K562 (cell line): Measurements from ENCODE around the gene BARHL2. TPM values are rescaled to one million over a fixed set of nuclear protein-coding genes. Genes with fewer than 3 reads are reported as not detected.

Experiments used
- ATAC-seq: fragments of 200-7000 bp; cut with Tn5 transposase; 3 replicates; pipeline ENCODE4 v1.9.1; 2020; ENCODE audit warnings: moderate library complexity
- BruUV-seq: library from RNA; stranded (reverse); fragments of 400-500 nt; replicated peaks from 2 replicates; lab custom pipeline; 2021; lab: Mats Ljungman, UMichigan
- CTCF ChIA-PET: fragments of 300-600 bp; formaldehyde crosslinking; extraction: SDS; loops from one replicate; lab custom pipeline; 2021; ENCODE audit warnings: low intra/inter-chr PET ratio; lab: Yijun Ruan, JAX
- POLR2A ChIA-PET: fragments of 300-600, 350-650 bp; sonication (Branson Sonifier 250); formaldehyde crosslinking; extraction: SDS; loops from one replicate; lab custom pipeline; 2021; ENCODE audit warnings: antibody characterized with exemption, inconsistent platforms; lab: Yijun Ruan, JAX
- DNase-seq, 4 experiments: peaks; one replicate each; pipeline versions ENCODE4 v3.0.0 to v3.0.0-alpha.2; 2011 to 2018; ENCODE audit warnings: low spot score in 3 of 4, mixed read lengths in 3 of 4; ENCODE audit errors: extremely low read depth in 1 of 4
- FAIRE-seq: peaks from 2 replicates; lab custom pipeline; 2011; peaks lifted over from hg19 to GRCh38; lab: Jason Lieb, UNC
- H2AFZ ChIP-seq: 2 replicates; pipeline ENCODE4 v1.6.0; 2011; ENCODE audit warnings: low read depth, low read length, control low read depth, inconsistent platforms
- H3K27ac ChIP-seq: fragments of 200-600 bp; 3 replicates; pipeline ENCODE4 v1.8.0; 2011; ENCODE audit warnings: low read depth, mild to moderate bottlenecking, control low read depth, inconsistent platforms, low read length, moderate library complexity, mixed read lengths; ENCODE audit errors: extremely low read depth
- H3K27me3 ChIP-seq, 2 experiments: fragments of 300-600 bp in 1 of 2; 2 replicates in 1 of 2; 3 replicates in 1 of 2; pipeline versions ENCODE4 v1.6.0 to v1.8.0; 2011; ENCODE audit warnings: inconsistent platforms in 2 of 2, low read length in 2 of 2, mild to moderate bottlenecking in 1 of 2, mixed read lengths in 1 of 2, moderate library complexity in 1 of 2; ENCODE audit not compliant: control insufficient read depth in 2 of 2, insufficient read depth in 2 of 2
- H3K36me3 ChIP-seq: fragments of 300-600 bp; 3 replicates; pipeline ENCODE4 v1.8.0; 2011; ENCODE audit warnings: mild to moderate bottlenecking, low read length, inconsistent platforms; ENCODE audit not compliant: control insufficient read depth, insufficient read depth
- H3K4me1 ChIP-seq, 2 experiments: fragments of 200-600 bp in 1 of 2; replicated peaks in 1 of 2; 2 replicates in 1 of 2; 3 replicates in 1 of 2; pipeline versions ENCODE4 v1.5.1 to v1.8.0; 2011; ENCODE audit warnings: inconsistent platforms in 2 of 2, low read length in 2 of 2, mild to moderate bottlenecking in 1 of 2, mixed read lengths in 1 of 2, moderate library complexity in 1 of 2; ENCODE audit not compliant: control insufficient read depth in 2 of 2, insufficient read depth in 2 of 2
- H3K4me2 ChIP-seq: 2 replicates; pipeline ENCODE4 v1.6.1; 2011; ENCODE audit warnings: low read length, control low read depth, inconsistent platforms, mixed read lengths; ENCODE audit not compliant: insufficient read depth
- H3K4me3 ChIP-seq: fragments of 200-600 bp; sonication (generic), shearing (Covaris generic); 2 replicates; pipeline ENCODE4 v1.5.1; 2016; ENCODE audit warnings: control low read depth, inconsistent platforms
- H3K79me2 ChIP-seq: fragments of 200-600 bp; 3 replicates; pipeline ENCODE4 v1.8.0; 2011; ENCODE audit warnings: low read length, inconsistent platforms; ENCODE audit not compliant: control insufficient read depth, insufficient read depth
- H3K9ac ChIP-seq, 2 experiments: 2 replicates each; pipeline versions ENCODE4 v1.6.0 to v1.6.1; 2011; ENCODE audit warnings: low read depth in 2 of 2, low read length in 2 of 2, control low read depth in 1 of 2, inconsistent platforms in 1 of 2, mild to moderate bottlenecking in 1 of 2, mixed read lengths in 1 of 2; ENCODE audit not compliant: insufficient read depth in 1 of 2
- H3K9me1 ChIP-seq: one replicate; pipeline ENCODE4 v1.6.0; 2011; ENCODE audit warnings: inconsistent platforms, mild to moderate bottlenecking, low read length, moderate library complexity; ENCODE audit not compliant: control insufficient read depth, insufficient read depth
- H3K9me3 ChIP-seq: replicated peaks from 2 replicates; pipeline ENCODE4 v1.5.1; 2011; ENCODE audit warnings: low read depth, low read length, inconsistent platforms; ENCODE audit not compliant: control insufficient read depth, insufficient read depth
- H4K20me1 ChIP-seq: replicated peaks from 2 replicates; pipeline ENCODE4 v1.6.1; 2011; ENCODE audit warnings: low read length, inconsistent platforms, mixed read lengths; ENCODE audit not compliant: control insufficient read depth, insufficient read depth
- BMI1 ChIP-seq: fragments of 150-350 bp; IDR thresholded peaks from 2 replicates; pipeline ENCODE4 v1.6.1; 2014; ENCODE audit warnings: low read length
- CCNT2 ChIP-seq: IDR thresholded peaks from 2 replicates; pipeline ENCODE4 v1.6.1; 2011; ENCODE audit warnings: borderline replicate concordance, low read depth, mild to moderate bottlenecking, moderate library complexity, mixed read lengths, low read length; ENCODE audit not compliant: insufficient read length; ENCODE audit errors: extremely low read depth
- FOSL1 ChIP-seq: fragments of 200-800 bp; sonication (Bioruptor generic); conservative IDR thresholded peaks from 2 replicates; pipeline ENCODE4 v1.6.1; 2016; ENCODE audit warnings: missing genetic modification characterization, missing compliant biosample characterization
- HEY1 ChIP-seq: fragments of 250-450 bp; sonication (Bioruptor Pico); IDR thresholded peaks from 2 replicates; pipeline ENCODE4 v1.5.0; 2020; ENCODE audit warnings: mild to moderate bottlenecking, moderate library complexity, borderline replicate concordance
- NUFIP1 ChIP-seq: fragments of 450-650 bp; IDR thresholded peaks from 2 replicates; pipeline ENCODE4 v1.6.1; 2018; ENCODE audit not compliant: partially characterized antibody
- TRIM24 ChIP-seq, 2 experiments: fragments of 450-650 bp; IDR thresholded peaks; 2 replicates each; pipeline ENCODE4 v1.6.1; 2016
- ZNF407 ChIP-seq: fragments of 450-650 bp; IDR thresholded peaks from 2 replicates; pipeline ENCODE4 v1.6.1; 2016; ENCODE audit warnings: low read depth
- WGBS: fragments of 100-300 bp; shearing (Covaris generic); methylation state at CpG from one replicate; pipeline ENCODE4 v1.1.6; 2016; ENCODE audit warnings: low coverage, mixed read lengths; ENCODE audit not compliant: insufficient coverage; ENCODE audit errors: missing lambda C conversion rate; 5-methylcytosine and 5-hydroxymethylcytosine counted together
- in situ Hi-C: fragments of 300-500 bp; cut with MboI; formaldehyde crosslinking; loops from 4 replicates; pipeline ENCODE4 v1.15.0; 2018; ENCODE audit warnings: inconsistent platforms, mixed read lengths
- intact Hi-C: fragments of 100-400 bp; cut with micrococcal nuclease; formaldehyde crosslinking; loops from 2 replicates; pipeline ENCODE4 v1.14.2; 2022
- polyA plus RNA-seq, 8 experiments: library from polyadenylated mRNA; depleted of rRNA in 4 of 8; stranded (reverse) in 5 of 8; unstranded in 3 of 8; fragments of >200 nt; fragmentation: Nextera tagmentation in 2 of 8; fragmentation: Illumina TruSeq in 1 of 8; extraction: Ambion mirVana in 2 of 8; extraction: Trizol in 1 of 8; gene quantifications; 2 replicates each; pipeline versions ENCODE4 v1.2.1 to v1.2.3, GENCODE V29; 2011 to 2014; ENCODE audit warnings: inconsistent platforms in 1 of 8, missing spikeins in 1 of 8
- total RNA-seq, 7 experiments: library from RNA; depleted of rRNA in 6 of 7; stranded (reverse); fragments of >200 nt in 6 of 7; fragmentation: Illumina TruSeq in 2 of 7; extraction: Trizol in 2 of 7; gene quantifications; 2 replicates each; pipeline versions ENCODE4 v1.2.1 to v1.2.3, GENCODE V29; 2011 to 2021; ENCODE audit warnings: low replicate concordance in 1 of 7

BARHL2 gene
- total and polyA plus RNA-seq, 9 of the 15 experiments (the other 6 are each of a cell fraction or from before 2014, with no cell fraction given), result 0.06 to 0.11 (median 0.09) TPM; not detected in 6

DNA sequence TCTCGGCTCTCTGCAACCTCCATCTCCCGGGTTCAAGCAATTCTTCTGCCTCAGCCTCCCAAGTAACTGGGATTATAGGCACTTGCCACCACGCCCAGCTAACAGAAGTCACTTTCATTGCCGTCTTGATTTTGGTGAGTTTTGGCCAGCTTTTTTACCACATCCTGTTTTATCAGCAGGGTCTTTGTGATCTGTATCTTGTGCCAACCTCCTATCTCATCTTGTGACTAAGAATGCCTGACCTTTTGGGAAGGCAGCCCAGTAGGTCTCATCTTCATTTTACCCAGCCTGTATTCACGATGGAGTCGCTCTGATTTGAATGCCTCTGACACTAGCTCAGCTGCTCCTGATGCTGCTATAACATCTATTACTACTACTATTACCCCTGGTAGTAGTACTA is 46.8 kb upstream of the BARHL2 start:
- DNase-seq (no peak), ATAC-seq (no peak), FAIRE-seq (no peak)
- Histone ChIP-seq H4K20me1 (no peaks in the 10 kb centered on the region), H3K4me1 (no peaks in the 10 kb centered on the region; a peak in 2 of 5 replicates), H3K36me3 (no peaks in the 10 kb centered on the region), H3K9me3 (no peaks in the 10 kb centered on the region), H3K79me2 (no peaks in the 10 kb centered on the region), H3K27me3 (no peaks in the 10 kb centered on the region; a peak in 2 of 5 replicates), H2AFZ (no peak overlapping the region), H3K4me3 (no peak overlapping the region), H3K4me2 (no peak overlapping the region), H3K9ac (no peak overlapping the region), H3K27ac (no peak overlapping the region), H3K9me1 (no peaks in the 10 kb centered on the region)
- BruUV-seq, result no TSS peak
- TF ChIP-seq ZNF407, result no peak
- TF ChIP-seq BMI1, result no peak
- TF ChIP-seq HEY1 (CRISPR knock-in tag), result no peak
- no peak for TF ChIP-seq NUFIP1
- TF ChIP-seq FOSL1 (tag), result no peak
- no peak for TF ChIP-seq CCNT2
- TF ChIP-seq TRIM24 (IDR thresholded peaks at IDR 0.05), result no peak
- ChIA-PET CTCF (no interaction called here), POLR2A (interaction anchor here (0.6 to 1.8 kb wide), 3 partner anchors 9 to 50 kb away, joined by 3 to 5 read pairs (median 4); no protein-coding TSS in a partner anchor)
- WGBS, result 31% methylated on average over 6 of the region's 6 CpGs
- in situ Hi-C loops, result no loop called here
- intact Hi-C loops, result no loop called here
